HEK293 (cell line): ENCODE data around the gene PIK3R5.
"Not testable (repeated sequence)": the region's sequence is repeated elsewhere in the genome, so short reads cannot be mapped to it uniquely, and the experiment has no call there.

Source experiments
- GLI2 ChIP-seq: fragments of 450-650 bp; formaldehyde crosslinking; IDR thresholded peaks from 2 replicates; pipeline ENCODE4; 2017; ENCODE audit warnings: missing biosample characterization, missing genetic modification characterization, low read depth, borderline replicate concordance
- MEIS1 ChIP-seq: sonication (generic); formaldehyde crosslinking; IDR thresholded peaks from 2 replicates; pipeline ENCODE4 v1.8.1; 2022; ENCODE audit warnings: missing genetic modification reagents, mild to moderate bottlenecking, borderline replicate concordance
- YY1 ChIP-seq: fragments of 450-650 bp; formaldehyde crosslinking; IDR thresholded peaks from 2 replicates; pipeline ENCODE4 v1.5.1; 2018; ENCODE audit warnings: missing biosample characterization, missing genetic modification characterization
- ZBTB7A ChIP-seq: fragments of 450-650 bp; formaldehyde crosslinking; IDR thresholded peaks from 2 replicates; pipeline ENCODE4 v1.5.1; 2016; ENCODE audit warnings: low read depth, missing biosample characterization, missing genetic modification characterization
- ZBTB8A ChIP-seq: fragments of 450-650 bp; formaldehyde crosslinking; IDR thresholded peaks from 2 replicates; pipeline ENCODE4 v1.5.1; 2016; ENCODE audit warnings: missing biosample characterization, missing genetic modification characterization
- ZFP69B ChIP-seq: fragments of 450-650 bp; formaldehyde crosslinking; IDR thresholded peaks from 2 replicates; pipeline ENCODE4 v1.5.1; 2016; ENCODE audit warnings: missing biosample characterization, missing genetic modification characterization
- ZNF274 ChIP-seq, 2 experiments: fragments of 200-500 bp in 1 of 2; fragments of 450-650 bp in 1 of 2; sonication (Bioruptor generic) in 1 of 2; formaldehyde crosslinking in 1 of 2; IDR thresholded peaks; 2 replicates each; pipeline versions ENCODE4 v1.5.1 to v1.6.1; 2014 to 2016; ENCODE audit warnings: borderline replicate concordance in 1 of 2, inconsistent platforms in 1 of 2, low read length in 1 of 2, missing biosample characterization in 1 of 2, missing genetic modification characterization in 1 of 2
- ZNF324 ChIP-seq: fragments of 450-650 bp; formaldehyde crosslinking; IDR thresholded peaks from 2 replicates; pipeline ENCODE4 v1.5.1; 2016; ENCODE audit warnings: missing biosample characterization, missing genetic modification characterization
- ZNF350 ChIP-seq: fragments of 450-650 bp; formaldehyde crosslinking; IDR thresholded peaks from 2 replicates; pipeline ENCODE4 v1.5.0; 2017; ENCODE audit warnings: missing biosample characterization, mild to moderate bottlenecking, missing genetic modification characterization
- ZNF660 ChIP-seq: fragments of 450-650 bp; IDR thresholded peaks from 2 replicates; pipeline ENCODE4 v1.5.1; 2018; ENCODE audit warnings: missing biosample characterization, mild to moderate bottlenecking, missing genetic modification characterization
- ZNF777 ChIP-seq: fragments of 450-650 bp; formaldehyde crosslinking; IDR thresholded peaks from 2 replicates; pipeline ENCODE4 v1.5.1; 2017; ENCODE audit warnings: missing biosample characterization, missing genetic modification characterization, borderline replicate concordance
- TF ChIP-seq, protein P1 (sequence below): fragments of 450-650 bp; formaldehyde crosslinking; IDR thresholded peaks from 2 replicates; pipeline ENCODE4 v1.5.1; 2016; ENCODE audit warnings: missing biosample characterization, missing genetic modification characterization
- TF ChIP-seq, protein P2 (sequence below): fragments of 450-650 bp; formaldehyde crosslinking; IDR thresholded peaks from 2 replicates; pipeline ENCODE4 v1.5.1; 2016; ENCODE audit warnings: missing biosample characterization, missing genetic modification characterization
- TF ChIP-seq, protein P3 (sequence below): fragments of 450-650 bp; formaldehyde crosslinking; IDR thresholded peaks from 2 replicates; pipeline ENCODE4 v1.5.1; 2016; ENCODE audit warnings: missing biosample characterization, missing genetic modification characterization

DNA sequence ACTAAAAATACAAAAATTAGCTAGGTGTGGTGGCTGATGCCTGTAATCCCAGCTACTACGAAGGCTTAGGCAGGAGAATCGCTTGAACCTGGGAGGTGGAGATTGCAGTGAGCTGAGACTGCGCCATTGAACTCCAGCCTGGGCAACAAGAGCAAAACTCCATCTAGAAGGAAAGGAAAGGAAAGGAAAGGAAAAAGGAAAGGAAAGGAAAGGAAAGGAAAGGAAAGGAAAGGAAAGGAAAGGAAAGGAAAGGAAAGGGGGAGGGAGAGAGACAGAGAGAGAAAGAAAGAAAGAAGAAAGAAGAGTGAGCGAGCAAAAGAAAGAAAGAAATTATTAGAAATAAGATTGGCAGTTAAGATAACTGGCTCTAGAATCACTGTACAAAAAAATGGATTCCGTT, 18.7 kb upstream of the PIK3R5 start:
- TF ChIP-seq, protein P1, sequence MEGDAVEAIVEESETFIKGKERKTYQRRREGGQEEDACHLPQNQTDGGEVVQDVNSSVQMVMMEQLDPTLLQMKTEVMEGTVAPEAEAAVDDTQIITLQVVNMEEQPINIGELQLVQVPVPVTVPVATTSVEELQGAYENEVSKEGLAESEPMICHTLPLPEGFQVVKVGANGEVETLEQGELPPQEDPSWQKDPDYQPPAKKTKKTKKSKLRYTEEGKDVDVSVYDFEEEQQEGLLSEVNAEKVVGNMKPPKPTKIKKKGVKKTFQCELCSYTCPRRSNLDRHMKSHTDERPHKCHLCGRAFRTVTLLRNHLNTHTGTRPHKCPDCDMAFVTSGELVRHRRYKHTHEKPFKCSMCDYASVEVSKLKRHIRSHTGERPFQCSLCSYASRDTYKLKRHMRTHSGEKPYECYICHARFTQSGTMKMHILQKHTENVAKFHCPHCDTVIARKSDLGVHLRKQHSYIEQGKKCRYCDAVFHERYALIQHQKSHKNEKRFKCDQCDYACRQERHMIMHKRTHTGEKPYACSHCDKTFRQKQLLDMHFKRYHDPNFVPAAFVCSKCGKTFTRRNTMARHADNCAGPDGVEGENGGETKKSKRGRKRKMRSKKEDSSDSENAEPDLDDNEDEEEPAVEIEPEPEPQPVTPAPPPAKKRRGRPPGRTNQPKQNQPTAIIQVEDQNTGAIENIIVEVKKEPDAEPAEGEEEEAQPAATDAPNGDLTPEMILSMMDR (tag by site-specific recombination) = not testable (repeated sequence)
- not testable (repeated sequence) for TF ChIP-seq ZNF350; ZNF324 (tag by site-specific recombination); ZNF660 (tag by site-specific recombination); YY1 (tag by site-specific recombination); ZBTB7A (tag by site-specific recombination); ZBTB8A (tag by site-specific recombination); ZNF274 (IDR thresholded peaks at IDR 0.05; ENCODE audit: low read length); ZNF274 (tag by site-specific recombination; IDR thresholded peaks at IDR 0.05; ENCODE audit: borderline replicate concordance); ZNF777 (tag by site-specific recombination); GLI2 (tag by site-specific recombination); ZFP69B (tag by site-specific recombination); MEIS1 (CRISPR knock-in tag)
- TF ChIP-seq, protein P2, sequence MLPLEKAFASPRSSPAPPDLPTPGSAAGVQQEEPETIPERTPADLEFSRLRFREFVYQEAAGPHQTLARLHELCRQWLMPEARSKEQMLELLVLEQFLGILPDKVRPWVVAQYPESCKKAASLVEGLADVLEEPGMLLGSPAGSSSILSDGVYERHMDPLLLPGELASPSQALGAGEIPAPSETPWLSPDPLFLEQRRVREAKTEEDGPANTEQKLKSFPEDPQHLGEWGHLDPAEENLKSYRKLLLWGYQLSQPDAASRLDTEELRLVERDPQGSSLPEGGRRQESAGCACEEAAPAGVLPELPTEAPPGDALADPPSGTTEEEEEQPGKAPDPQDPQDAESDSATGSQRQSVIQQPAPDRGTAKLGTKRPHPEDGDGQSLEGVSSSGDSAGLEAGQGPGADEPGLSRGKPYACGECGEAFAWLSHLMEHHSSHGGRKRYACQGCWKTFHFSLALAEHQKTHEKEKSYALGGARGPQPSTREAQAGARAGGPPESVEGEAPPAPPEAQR (tag by site-specific recombination) = not testable (repeated sequence)
- TF ChIP-seq, protein P3, sequence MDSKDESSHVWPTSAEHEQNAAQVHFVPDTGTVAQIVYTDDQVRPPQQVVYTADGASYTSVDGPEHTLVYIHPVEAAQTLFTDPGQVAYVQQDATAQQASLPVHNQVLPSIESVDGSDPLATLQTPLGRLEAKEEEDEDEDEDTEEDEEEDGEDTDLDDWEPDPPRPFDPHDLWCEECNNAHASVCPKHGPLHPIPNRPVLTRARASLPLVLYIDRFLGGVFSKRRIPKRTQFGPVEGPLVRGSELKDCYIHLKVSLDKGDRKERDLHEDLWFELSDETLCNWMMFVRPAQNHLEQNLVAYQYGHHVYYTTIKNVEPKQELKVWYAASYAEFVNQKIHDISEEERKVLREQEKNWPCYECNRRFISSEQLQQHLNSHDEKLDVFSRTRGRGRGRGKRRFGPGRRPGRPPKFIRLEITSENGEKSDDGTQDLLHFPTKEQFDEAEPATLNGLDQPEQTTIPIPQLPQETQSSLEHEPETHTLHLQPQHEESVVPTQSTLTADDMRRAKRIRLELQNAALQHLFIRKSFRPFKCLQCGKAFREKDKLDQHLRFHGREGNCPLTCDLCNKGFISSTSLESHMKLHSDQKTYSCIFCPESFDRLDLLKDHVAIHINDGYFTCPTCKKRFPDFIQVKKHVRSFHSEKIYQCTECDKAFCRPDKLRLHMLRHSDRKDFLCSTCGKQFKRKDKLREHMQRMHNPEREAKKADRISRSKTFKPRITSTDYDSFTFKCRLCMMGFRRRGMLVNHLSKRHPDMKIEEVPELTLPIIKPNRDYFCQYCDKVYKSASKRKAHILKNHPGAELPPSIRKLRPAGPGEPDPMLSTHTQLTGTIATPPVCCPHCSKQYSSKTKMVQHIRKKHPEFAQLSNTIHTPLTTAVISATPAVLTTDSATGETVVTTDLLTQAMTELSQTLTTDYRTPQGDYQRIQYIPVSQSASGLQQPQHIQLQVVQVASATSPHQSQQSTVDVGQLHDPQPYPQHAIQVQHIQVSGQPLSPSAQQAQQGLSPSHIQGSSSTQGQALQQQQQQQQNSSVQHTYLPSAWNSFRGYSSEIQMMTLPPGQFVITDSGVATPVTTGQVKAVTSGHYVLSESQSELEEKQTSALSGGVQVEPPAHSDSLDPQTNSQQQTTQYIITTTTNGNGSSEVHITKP (tag by site-specific recombination) = not testable (repeated sequence)
